Esophagus squamous epithelium (tissue), 5 donors: ENCODE data around the gene MT1A. TPM values are rescaled to one million over a fixed set of nuclear protein-coding genes. Genes with fewer than 3 reads are reported as not detected.

Source experiments
- DNase-seq: peaks from one replicate; lab custom pipeline; 2025; lab: John Stamatoyannopoulos, UW
- H3K27ac ChIP-seq, 4 donors: fragments of 200-600 bp; sonication (generic); one replicate each; pipeline ENCODE4 v1.5.1; 2016 to 2019; ENCODE audit warnings: mild to moderate bottlenecking in 1 of 4
- H3K27me3 ChIP-seq, 4 donors: fragments of 200-600 bp; sonication (generic); 1 replicate in 3 of 4; 2 replicates in 1 of 4; pipeline versions ENCODE4 v1.5.1 to v1.6.0; 2017 to 2021; ENCODE audit warnings: antibody characterized with exemption in 1 of 4
- H3K36me3 ChIP-seq, 3 donors: fragments of 200-600 bp; sonication (generic); one replicate each; pipeline ENCODE4 v1.5.1; 2016 to 2019
- H3K4me1 ChIP-seq, 3 donors: fragments of 200-600 bp; sonication (generic); one replicate each; pipeline ENCODE4 v1.5.1; 2017 to 2019
- H3K4me3 ChIP-seq, 4 donors: fragments of 200-600 bp; sonication (generic); 1 replicate in 3 of 4; 2 replicates in 1 of 4; pipeline ENCODE4 v1.5.1; 2016 to 2019; ENCODE audit warnings: mild to moderate bottlenecking in 2 of 4, moderate library complexity in 1 of 4
- H3K9me3 ChIP-seq, 3 donors: fragments of 200-600 bp; sonication (generic); one replicate each; pipeline ENCODE4 v1.5.1; 2016 to 2019
- POLR2A ChIP-seq, 4 donors: fragments of 450-650 bp; IDR thresholded peaks; one replicate each; pipeline ENCODE4 v1.6.1; 2017; ENCODE audit warnings: antibody characterized with exemption in 4 of 4, mild to moderate bottlenecking in 4 of 4, moderate library complexity in 3 of 4
- WGBS, 2 donors: methylation state at CpG; one replicate each; pipeline ENCODE4 v1.1.5; 2018; 5-methylcytosine and 5-hydroxymethylcytosine counted together
- intact Hi-C: fragments of 100-400 bp; cut with DNase I; formaldehyde crosslinking; loops from one replicate; pipeline ENCODE4 v1.15.0; 2022
- total RNA-seq, 4 donors: library from RNA; depleted of rRNA; stranded (reverse); fragments of >200 nt; gene quantifications; one replicate each; pipeline ENCODE4 v1.1.0, GENCODE V29; 2016
- TF ChIP-seq, protein P1 (sequence below), 6 experiments: fragments of 450-650 bp in 4 of 6; fragments of 200-600 bp in 2 of 6; sonication (generic) in 2 of 6; IDR thresholded peaks; one replicate each; pipeline ENCODE4 v1.5.1; 2016 to 2019; ENCODE audit warnings: antibody characterized with exemption in 6 of 6, mild to moderate bottlenecking in 4 of 6, moderate library complexity in 4 of 6
- donor health status: DM: yes; HTN: yes; CAD: no.

The MT1A gene
- total RNA-seq, 4 donors from 2014 or later: 3.3 to 34.2 (median 5.3) TPM; not detected in 1

DNA sequence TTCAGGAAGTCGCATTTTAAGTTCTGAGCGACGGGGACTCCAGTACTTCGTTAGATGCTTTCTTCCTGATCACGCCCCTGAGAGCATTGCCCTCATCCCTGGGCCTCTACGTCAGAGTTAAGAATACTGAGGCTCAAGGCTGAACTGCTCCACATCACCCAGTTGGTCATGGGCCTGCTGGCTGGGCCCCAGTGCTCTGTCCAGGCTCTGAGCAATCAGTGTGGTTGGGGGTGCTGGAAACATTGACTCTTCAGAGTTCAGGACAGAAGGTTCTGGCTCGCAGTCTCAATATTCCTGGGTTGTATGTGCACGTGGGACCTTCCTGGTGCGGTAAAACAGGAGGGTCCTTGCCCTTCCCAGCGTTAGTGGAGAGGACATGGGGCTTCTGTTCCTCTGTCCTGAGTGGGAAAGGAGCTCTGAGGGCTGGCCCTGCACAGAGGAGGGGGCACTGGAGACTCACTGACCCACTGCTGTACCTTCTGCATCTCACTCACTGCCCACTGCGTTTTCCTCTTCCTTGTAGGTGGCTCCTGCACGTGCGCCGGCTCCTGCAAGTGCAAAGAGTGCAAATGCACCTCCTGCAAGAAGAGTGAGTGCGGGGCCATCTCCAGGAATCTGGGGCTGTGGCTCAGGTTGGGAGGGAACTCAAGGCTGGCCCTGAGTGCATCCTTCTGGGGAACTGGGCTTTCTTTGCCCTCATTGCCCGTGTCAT, 12.4 kb upstream of the MT1A start:
- Histone ChIP-seq H3K9me3 (no peaks in the 10 kb centered on the region), H3K27ac (peak overlapping the region; percentile 79 to 96 (median 90)), H3K27me3 (peaks cover 0 to 12% (median 0%) of the 10 kb centered on the region in 4 donors), H3K36me3 (no peaks in the 10 kb centered on the region), H3K4me3 (peak overlapping the region; percentile 43 to 81 (median 66)), H3K4me1 (peaks cover 6 to 33% (median 9%) of the 10 kb centered on the region in 3 donors)
- DNase-seq: no peak
- TF ChIP-seq, protein P1, sequence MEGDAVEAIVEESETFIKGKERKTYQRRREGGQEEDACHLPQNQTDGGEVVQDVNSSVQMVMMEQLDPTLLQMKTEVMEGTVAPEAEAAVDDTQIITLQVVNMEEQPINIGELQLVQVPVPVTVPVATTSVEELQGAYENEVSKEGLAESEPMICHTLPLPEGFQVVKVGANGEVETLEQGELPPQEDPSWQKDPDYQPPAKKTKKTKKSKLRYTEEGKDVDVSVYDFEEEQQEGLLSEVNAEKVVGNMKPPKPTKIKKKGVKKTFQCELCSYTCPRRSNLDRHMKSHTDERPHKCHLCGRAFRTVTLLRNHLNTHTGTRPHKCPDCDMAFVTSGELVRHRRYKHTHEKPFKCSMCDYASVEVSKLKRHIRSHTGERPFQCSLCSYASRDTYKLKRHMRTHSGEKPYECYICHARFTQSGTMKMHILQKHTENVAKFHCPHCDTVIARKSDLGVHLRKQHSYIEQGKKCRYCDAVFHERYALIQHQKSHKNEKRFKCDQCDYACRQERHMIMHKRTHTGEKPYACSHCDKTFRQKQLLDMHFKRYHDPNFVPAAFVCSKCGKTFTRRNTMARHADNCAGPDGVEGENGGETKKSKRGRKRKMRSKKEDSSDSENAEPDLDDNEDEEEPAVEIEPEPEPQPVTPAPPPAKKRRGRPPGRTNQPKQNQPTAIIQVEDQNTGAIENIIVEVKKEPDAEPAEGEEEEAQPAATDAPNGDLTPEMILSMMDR (IDR thresholded peaks at IDR 0.05): no peak
- TF ChIP-seq POLR2A (IDR thresholded peaks at IDR 0.05): no peak
- intact Hi-C loops: no loop called here
- WGBS, 2 donors: 16 to 42% methylated on average over 6 to 8 of the region's 16 CpGs

DNA sequence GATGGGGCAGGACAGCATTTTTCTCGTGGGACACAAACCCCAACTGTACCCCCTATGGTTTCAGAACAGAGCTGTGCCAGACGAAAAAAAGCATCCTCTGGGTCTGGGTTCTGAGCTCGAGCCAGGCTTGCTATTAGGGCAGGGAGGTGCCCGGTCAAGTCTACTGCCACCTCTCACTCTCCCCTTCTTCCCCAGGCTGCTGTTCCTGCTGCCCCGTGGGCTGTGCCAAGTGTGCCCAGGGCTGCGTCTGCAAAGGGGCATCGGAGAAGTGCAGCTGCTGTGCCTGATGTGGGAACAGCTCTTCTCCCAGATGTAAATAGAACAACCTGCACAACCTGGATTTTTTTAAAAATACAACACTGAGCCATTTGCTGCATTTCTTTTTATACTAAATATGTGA, 11.8 kb upstream of the MT1A start:
- TF ChIP-seq, protein P1 (IDR thresholded peaks at IDR 0.05): no peak
- TF ChIP-seq POLR2A (IDR thresholded peaks at IDR 0.05): no peak
- no peak for DNase-seq
- intact Hi-C loops: no loop called here
- peaks cover 0 to 15% (median 0%) of the 10 kb centered on the region in 4 donors for H3K27me3 ChIP-seq
- WGBS, 2 donors: 29 to 33% methylated on average over 1 to 6 of the region's 7 CpGs
- no peaks in the 10 kb centered on the region for H3K36me3 ChIP-seq
- H3K4me3 ChIP-seq: peak overlapping the region; percentile 43 to 81 (median 66)
- peak overlapping the region; percentile 79 to 96 (median 90) for H3K27ac ChIP-seq
- H3K4me1 ChIP-seq: peaks cover 6 to 36% (median 9%) of the 10 kb centered on the region in 3 donors
- no peaks in the 10 kb centered on the region for H3K9me3 ChIP-seq

DNA sequence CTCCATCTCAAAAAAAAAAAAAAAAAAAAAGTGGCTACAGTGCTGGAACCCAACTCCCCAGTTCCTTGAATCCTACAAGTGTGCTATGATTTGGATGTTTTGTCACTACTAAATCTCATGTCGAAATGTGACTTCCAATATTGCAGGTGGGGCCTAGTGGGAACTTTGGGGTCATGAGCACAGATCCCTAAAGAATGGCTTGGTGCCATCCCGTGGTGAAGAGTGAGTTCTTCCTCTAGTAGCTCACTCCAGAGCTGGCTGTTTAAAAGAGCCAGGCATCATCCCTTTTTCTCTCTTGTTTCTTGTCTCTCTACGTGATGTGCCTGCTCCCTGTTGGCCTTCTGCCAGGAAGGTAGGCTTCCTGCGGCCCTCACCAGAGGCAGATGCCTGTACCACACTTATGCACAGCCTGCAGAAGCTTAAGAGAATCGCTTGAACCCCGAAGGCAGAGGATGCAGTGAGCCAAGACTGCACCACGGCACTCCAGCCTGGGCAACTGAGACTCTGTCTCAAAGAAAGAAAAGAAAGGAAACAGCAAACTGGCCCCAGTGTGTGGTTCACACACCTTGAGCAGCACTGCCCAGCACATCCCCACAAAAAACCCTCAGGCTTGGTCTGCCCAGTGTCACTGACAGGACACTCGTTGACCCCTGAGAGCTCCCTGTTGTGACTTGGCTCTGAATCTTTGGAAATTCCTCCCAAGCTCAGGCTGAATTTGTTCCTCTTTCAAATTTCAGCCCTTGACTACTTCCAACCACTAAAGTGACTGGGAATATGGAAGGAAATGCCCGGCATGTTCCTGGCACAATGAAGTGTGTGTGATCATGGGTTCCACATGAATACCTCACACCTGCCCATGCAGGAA, 9.7 kb upstream of the MT1A start:
- Histone ChIP-seq H3K9me3 (no peaks in the 10 kb centered on the region), H3K4me3 (no peak overlapping the region), H3K4me1 (peaks cover 18 to 56% (median 21%) of the 10 kb centered on the region in 3 donors), H3K27ac (peak overlapping the region in 3 of 4 donors; percentile 3 to 45 (median 39)), H3K36me3 (no peaks in the 10 kb centered on the region), H3K27me3 (peaks cover 0 to 35% (median 0%) of the 10 kb centered on the region in 4 donors)
- no peak for TF ChIP-seq POLR2A (IDR thresholded peaks at IDR 0.05)
- WGBS, 2 donors: 49 to 58% methylated on average over 7 to 8 of the region's 9 CpGs
- DNase-seq: no peak
- intact Hi-C loops: no loop called here

DNA sequence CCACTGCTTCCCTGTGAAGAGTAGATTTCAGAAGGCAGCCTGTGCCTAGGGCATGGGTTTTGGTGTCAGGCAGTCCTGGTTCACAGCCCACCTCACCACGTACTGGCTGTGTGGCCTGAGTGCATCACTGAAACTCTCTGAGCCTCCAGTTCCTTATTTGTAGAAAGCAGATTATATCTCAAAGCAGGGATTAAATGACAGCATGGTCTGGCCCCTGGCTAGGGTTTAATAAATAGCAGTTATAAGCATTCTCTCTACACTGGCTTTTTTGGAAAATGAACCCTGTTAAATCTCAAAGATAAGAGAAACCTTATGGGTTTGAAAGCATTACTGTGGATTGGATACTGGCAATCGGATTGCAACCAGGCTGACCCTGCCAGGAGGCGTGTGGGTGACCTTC, 8.9 kb upstream of the MT1A start:
- Histone ChIP-seq H3K27me3 (peaks cover 0 to 43% (median under 1%) of the 10 kb centered on the region in 4 donors), H3K36me3 (no peaks in the 10 kb centered on the region), H3K27ac (peak overlapping the region in 2 of 4 donors; percentile 39 to 45), H3K9me3 (no peaks in the 10 kb centered on the region), H3K4me3 (no peak overlapping the region), H3K4me1 (peaks cover 18 to 60% (median 21%) of the 10 kb centered on the region in 3 donors)
- TF ChIP-seq, protein P1 (IDR thresholded peaks at IDR 0.05): no peak
- no peak for TF ChIP-seq POLR2A (IDR thresholded peaks at IDR 0.05)
- WGBS, 2 donors: 80 to 82% methylated on average over 3 of the region's 3 CpGs
- intact Hi-C loops: no loop called here
- DNase-seq: no peak

DNA sequence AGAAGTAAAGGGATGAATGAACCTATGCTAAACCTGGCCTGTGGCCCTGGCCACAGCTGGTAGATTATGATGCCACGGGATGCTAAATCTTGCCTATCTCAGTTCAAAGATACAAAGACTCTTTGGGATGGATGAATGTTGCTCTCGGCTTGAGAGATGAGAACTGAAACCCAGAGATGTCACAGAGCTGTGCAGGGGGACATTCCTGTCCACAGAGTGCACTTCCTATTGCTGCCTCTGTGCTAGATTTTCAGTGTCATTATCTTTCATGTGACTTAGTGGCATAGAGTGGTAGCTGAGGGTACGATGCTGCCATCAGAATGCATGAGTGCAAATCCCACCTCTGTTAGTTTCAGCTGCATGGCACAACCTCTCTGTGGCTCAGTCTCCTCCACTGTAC, 8.3 kb upstream of the MT1A start:
- Histone ChIP-seq H3K27ac (no peak overlapping the region), H3K4me1 (peaks cover 16 to 58% (median 21%) of the 10 kb centered on the region in 3 donors), H3K4me3 (no peak overlapping the region), H3K36me3 (no peaks in the 10 kb centered on the region), H3K27me3 (peaks cover 0 to 49% (median 2%) of the 10 kb centered on the region in 4 donors), H3K9me3 (no peaks in the 10 kb centered on the region)
- WGBS, 2 donors: 71 to 81% methylated on average over 2 to 3 of the region's 3 CpGs
- intact Hi-C loops: no loop called here
- DNase-seq: no peak
- TF ChIP-seq POLR2A (IDR thresholded peaks at IDR 0.05): no peak
- TF ChIP-seq, protein P1 (IDR thresholded peaks at IDR 0.05): no peak
